HEK293 (cell line): ENCODE measurements around the gene NAALADL2.

Experiments used
- CTCF ChIA-PET: fragments of 350-600 bp; formaldehyde crosslinking; extraction: SDS; loops from one replicate; lab custom pipeline; 2021; ENCODE audit warnings: antibody characterized with exemption; lab: Yijun Ruan, JAX
- POLR2A ChIA-PET: fragments of 300-600 bp; formaldehyde crosslinking; extraction: SDS; loops from one replicate; lab custom pipeline; 2020; ENCODE audit warnings: antibody characterized with exemption, inconsistent platforms; lab: Yijun Ruan, JAX
- H3K27ac ChIP-seq: fragments of 200-500 bp; sonication (Bioruptor generic); 2 replicates; pipeline ENCODE4 v1.5.1; 2014; ENCODE audit warnings: low read depth, low read length, control low read depth, inconsistent platforms; ENCODE audit errors: extremely low read depth
- H3K36me3 ChIP-seq, 2 experiments: fragments of 200-500 bp in 1 of 2; sonication (Bioruptor generic) in 1 of 2; 1 replicate in 1 of 2; 2 replicates in 1 of 2; pipeline ENCODE4 v1.5.1; 2014 to 2017; ENCODE audit warnings: inconsistent platforms in 2 of 2, low read length in 2 of 2; ENCODE audit not compliant: control insufficient read depth in 2 of 2, insufficient read depth in 1 of 2
- H3K4me1 ChIP-seq: fragments of 200-500 bp; sonication (Bioruptor generic); 2 replicates; pipeline ENCODE4 v1.5.1; 2014; ENCODE audit warnings: mild to moderate bottlenecking, low read length, inconsistent platforms; ENCODE audit not compliant: control insufficient read depth, insufficient read depth
- H3K4me3 ChIP-seq: 2 replicates; pipeline ENCODE4 v1.5.1; 2011; ENCODE audit warnings: low read depth, mild to moderate bottlenecking, control low read depth, low read length, moderate library complexity
- H3K9me3 ChIP-seq: fragments of 200-500 bp; sonication (Bioruptor generic); 2 replicates; pipeline ENCODE4 v1.5.1; 2014; ENCODE audit warnings: low read depth, low read length, inconsistent platforms; ENCODE audit not compliant: control insufficient read depth, insufficient read depth
- EGR2 ChIP-seq: fragments of 450-650 bp; formaldehyde crosslinking; IDR thresholded peaks from 2 replicates; pipeline ENCODE4 v1.5.1; 2016; ENCODE audit warnings: low read depth, missing biosample characterization, missing genetic modification characterization
- GLI2 ChIP-seq: fragments of 450-650 bp; formaldehyde crosslinking; IDR thresholded peaks from 2 replicates; pipeline ENCODE4; 2017; ENCODE audit warnings: missing biosample characterization, missing genetic modification characterization, low read depth, borderline replicate concordance
- GLI4 ChIP-seq: fragments of 450-650 bp; formaldehyde crosslinking; IDR thresholded peaks from 2 replicates; pipeline ENCODE4 v1.5.1; 2016; ENCODE audit warnings: missing biosample characterization, missing genetic modification characterization
- KLF1 ChIP-seq: fragments of 450-650 bp; formaldehyde crosslinking; IDR thresholded peaks from 2 replicates; pipeline ENCODE4 v1.5.1; 2016; ENCODE audit warnings: missing biosample characterization, missing genetic modification characterization
- KLF9 ChIP-seq: fragments of 450-650 bp; formaldehyde crosslinking; IDR thresholded peaks from 2 replicates; pipeline ENCODE4 v1.5.1; 2016; ENCODE audit warnings: missing biosample characterization, missing genetic modification characterization, low read depth
- MZF1 ChIP-seq: fragments of 450-650 bp; formaldehyde crosslinking; IDR thresholded peaks from 2 replicates; pipeline ENCODE4 v1.5.1; 2017; ENCODE audit warnings: missing biosample characterization, missing genetic modification characterization, borderline replicate concordance
- OVOL3 ChIP-seq: fragments of 450-650 bp; formaldehyde crosslinking; IDR thresholded peaks from 2 replicates; pipeline ENCODE4 v1.5.1; 2016; ENCODE audit warnings: missing biosample characterization, missing genetic modification characterization
- REPIN1 ChIP-seq: fragments of 450-650 bp; formaldehyde crosslinking; IDR thresholded peaks from 2 replicates; pipeline ENCODE4 v1.5.1; 2017; ENCODE audit warnings: missing biosample characterization, missing genetic modification characterization, low read depth
- SCRT1 ChIP-seq: fragments of 450-650 bp; formaldehyde crosslinking; IDR thresholded peaks from 2 replicates; pipeline ENCODE4 v1.5.1; 2016; ENCODE audit warnings: missing biosample characterization, missing genetic modification characterization, borderline replicate concordance
- YY1 ChIP-seq: fragments of 450-650 bp; formaldehyde crosslinking; IDR thresholded peaks from 2 replicates; pipeline ENCODE4 v1.5.1; 2018; ENCODE audit warnings: missing biosample characterization, missing genetic modification characterization
- ZBTB1 ChIP-seq: fragments of 450-650 bp; formaldehyde crosslinking; IDR thresholded peaks from 2 replicates; pipeline ENCODE4 v1.5.1; 2016; ENCODE audit warnings: missing biosample characterization, missing genetic modification characterization
- ZBTB6 ChIP-seq: fragments of 450-650 bp; formaldehyde crosslinking; IDR thresholded peaks from 2 replicates; pipeline ENCODE4 v1.5.1; 2017; ENCODE audit warnings: missing biosample characterization, missing genetic modification characterization
- ZNF146 ChIP-seq: fragments of 450-650 bp; formaldehyde crosslinking; IDR thresholded peaks from 2 replicates; pipeline ENCODE4 v1.5.1; 2016; ENCODE audit warnings: missing biosample characterization, missing genetic modification characterization
- ZNF18 ChIP-seq: fragments of 450-650 bp; formaldehyde crosslinking; IDR thresholded peaks from 2 replicates; pipeline ENCODE4 v1.5.1; 2016; ENCODE audit warnings: missing biosample characterization, missing genetic modification characterization
- ZNF248 ChIP-seq: fragments of 450-650 bp; formaldehyde crosslinking; IDR thresholded peaks from 2 replicates; pipeline ENCODE4 v1.5.1; 2017; ENCODE audit warnings: missing biosample characterization, missing genetic modification characterization
- ZNF398 ChIP-seq: fragments of 450-650 bp; formaldehyde crosslinking; IDR thresholded peaks from 2 replicates; pipeline ENCODE4 v1.5.1; 2017; ENCODE audit warnings: missing biosample characterization, missing genetic modification characterization
- ZNF518A ChIP-seq: fragments of 450-650 bp; formaldehyde crosslinking; conservative IDR thresholded peaks from 2 replicates; pipeline ENCODE4 v1.5.1; 2016; ENCODE audit warnings: low read depth, missing biosample characterization, missing genetic modification characterization
- ZNF555 ChIP-seq: fragments of 450-650 bp; formaldehyde crosslinking; conservative IDR thresholded peaks from 2 replicates; pipeline ENCODE4 v1.5.1; 2017; ENCODE audit warnings: missing biosample characterization, mild to moderate bottlenecking, missing genetic modification characterization, inconsistent platforms
- ZNF558 ChIP-seq: fragments of 450-650 bp; formaldehyde crosslinking; IDR thresholded peaks from 2 replicates; pipeline ENCODE4 v1.5.1; 2016; ENCODE audit warnings: missing biosample characterization, missing genetic modification characterization
- ZNF645 ChIP-seq: fragments of 450-650 bp; formaldehyde crosslinking; IDR thresholded peaks from 2 replicates; pipeline ENCODE4; 2016; ENCODE audit warnings: missing biosample characterization, missing genetic modification characterization
- ZNF664 ChIP-seq: fragments of 450-650 bp; formaldehyde crosslinking; IDR thresholded peaks from 2 replicates; pipeline ENCODE4 v1.5.1; 2016; ENCODE audit warnings: missing biosample characterization, missing genetic modification characterization
- ZNF704 ChIP-seq: fragments of 450-650 bp; formaldehyde crosslinking; IDR thresholded peaks from 2 replicates; pipeline ENCODE4 v1.5.1; 2016; ENCODE audit warnings: missing biosample characterization, missing genetic modification characterization
- ZSCAN5A ChIP-seq: fragments of 450-650 bp; formaldehyde crosslinking; IDR thresholded peaks from 2 replicates; pipeline ENCODE4 v1.5.1; 2016; ENCODE audit warnings: missing biosample characterization, missing genetic modification characterization

The NAALADL2 gene

GRCh38 chr3:174973465-174973864 is 114.3 kb downstream of the NAALADL2 start:
- CTCF ChIA-PET, result no interaction called here
- H3K27ac ChIP-seq, result no peak overlapping the region
- H3K9me3 ChIP-seq, result no peaks in the 10 kb centered on the region
- no peaks in the 10 kb centered on the region for H3K36me3 ChIP-seq
- TF ChIP-seq MZF1 (tag by site-specific recombination), result no peak
- TF ChIP-seq ZNF664, result no peak
- no peak for TF ChIP-seq ZNF555 (tag by site-specific recombination)
- no peak for TF ChIP-seq REPIN1 (tag by site-specific recombination)
- no peak for TF ChIP-seq ZNF518A (tag by site-specific recombination)
- no peak for TF ChIP-seq KLF9 (tag by site-specific recombination)
- TF ChIP-seq KLF1 (tag by site-specific recombination), result no peak
- TF ChIP-seq ZBTB1 (tag by site-specific recombination), result no peak
- TF ChIP-seq ZNF398 (tag by site-specific recombination), result no peak
- TF ChIP-seq, all 188 proteins: peak for 0
- Histone ChIP-seq H3K4me3 (no peak overlapping the region), H3K4me1 (no peaks in the 10 kb centered on the region)
- POLR2A ChIA-PET, result no interaction called here

- H3K36me3 ChIP-seq, result no peaks in the 10 kb centered on the region
- no peak overlapping the region for H3K4me3 ChIP-seq
- POLR2A ChIA-PET, result no interaction called here
- CTCF ChIA-PET, result no interaction called here
- no peaks in the 10 kb centered on the region for H3K4me1 ChIP-seq
- H3K9me3 ChIP-seq, result no peaks in the 10 kb centered on the region
- no peak overlapping the region for H3K27ac ChIP-seq
- no peak for TF ChIP-seq EGR2 (tag by site-specific recombination)
- TF ChIP-seq ZNF645, result no peak
- no peak for TF ChIP-seq ZNF558 (tag by site-specific recombination)
- no peak for TF ChIP-seq ZNF704 (tag by site-specific recombination)
- TF ChIP-seq YY1 (tag by site-specific recombination), result no peak
- TF ChIP-seq ZNF248 (tag by site-specific recombination), result no peak
- TF ChIP-seq ZBTB6, result no peak
- TF ChIP-seq GLI2, result no peak
- TF ChIP-seq ZNF146 (tag by site-specific recombination), result no peak
- TF ChIP-seq OVOL3 (tag by site-specific recombination), result no peak
- TF ChIP-seq SCRT1 (tag by site-specific recombination), result no peak
- no peak for TF ChIP-seq GLI4 (tag by site-specific recombination)
- no peak for TF ChIP-seq ZNF18
- TF ChIP-seq ZSCAN5A (tag by site-specific recombination), result no peak
These were observed 127.6 kb downstream of the NAALADL2 start for GRCh38 chr3:174986685-174987084.
